DND-41 (cell line): Measurements from ENCODE around the gene FBLIM1.

Experiments
- ATAC-seq: fragments of 200-7000 bp; cut with Tn5 transposase; 3 replicates; pipeline ENCODE4 v1.9.1; 2021; ENCODE audit warnings: low read depth; ENCODE audit not compliant: insufficient read depth
- DNase-seq: peaks from one replicate; pipeline ENCODE4 v3.0.0-alpha.2; 2020
- H2AFZ ChIP-seq: 2 replicates; pipeline ENCODE4 v1.6.0; 2012; ENCODE audit warnings: low read depth, low read length
- H3K27ac ChIP-seq: 2 replicates; pipeline ENCODE4 v1.5.1; 2012; ENCODE audit warnings: low read length, inconsistent platforms
- H3K27me3 ChIP-seq: fragments of 200-600 bp; sonication (generic); 2 replicates; pipeline ENCODE4 v1.6.0; 2012; ENCODE audit warnings: low read length, mild to moderate bottlenecking, inconsistent platforms; ENCODE audit not compliant: insufficient read depth, poor library complexity
- H3K36me3 ChIP-seq: 2 replicates; pipeline ENCODE4 v1.5.1; 2012; ENCODE audit warnings: low read length, inconsistent platforms; ENCODE audit not compliant: insufficient read depth
- H3K4me1 ChIP-seq: 2 replicates; pipeline ENCODE4 v1.5.1; 2012; ENCODE audit warnings: mild to moderate bottlenecking, low read length; ENCODE audit not compliant: insufficient read depth
- H3K4me2 ChIP-seq: 2 replicates; pipeline ENCODE4 v1.6.0; 2012; ENCODE audit warnings: mild to moderate bottlenecking, moderate library complexity, low read length, inconsistent platforms; ENCODE audit not compliant: insufficient read depth
- H3K4me3 ChIP-seq, 2 experiments: fragments of 200-600 bp in 1 of 2; shearing (Covaris generic) in 1 of 2; 2 replicates each; pipeline ENCODE4 v1.5.1; 2012 to 2016; ENCODE audit warnings: inconsistent platforms in 2 of 2, low read length in 2 of 2, mild to moderate bottlenecking in 2 of 2, low read depth in 1 of 2, moderate library complexity in 1 of 2
- H3K79me2 ChIP-seq: 2 replicates; pipeline ENCODE4 v1.6.0; 2012; ENCODE audit warnings: low read length, inconsistent platforms; ENCODE audit not compliant: insufficient read depth
- H3K9ac ChIP-seq: 2 replicates; pipeline ENCODE4 v1.6.0; 2012; ENCODE audit warnings: low read depth, mild to moderate bottlenecking, inconsistent platforms, low read length, moderate library complexity
- H3K9me3 ChIP-seq: 2 replicates; pipeline ENCODE4 v1.5.1; 2012; ENCODE audit warnings: low read length, moderate library complexity, mild to moderate bottlenecking, inconsistent platforms; ENCODE audit not compliant: insufficient read depth, severe bottlenecking
- H4K20me1 ChIP-seq: 2 replicates; pipeline ENCODE4 v1.6.0; 2012; ENCODE audit warnings: low read length; ENCODE audit not compliant: insufficient read depth
- EZH2 ChIP-seq: IDR thresholded peaks from 3 replicates; pipeline ENCODE4 v1.6.1; 2012; ENCODE audit warnings: borderline replicate concordance, low read depth, mild to moderate bottlenecking, moderate library complexity, low read length, inconsistent platforms; ENCODE audit not compliant: severe bottlenecking
- TF ChIP-seq, protein P1 (sequence below): IDR thresholded peaks from 2 replicates; pipeline ENCODE4 v1.5.1; 2012; ENCODE audit warnings: borderline replicate concordance, low read length, moderate library complexity, mild to moderate bottlenecking; ENCODE audit not compliant: poor library complexity, severe bottlenecking; ENCODE audit errors: extremely low read depth

The FBLIM1 gene

DNA sequence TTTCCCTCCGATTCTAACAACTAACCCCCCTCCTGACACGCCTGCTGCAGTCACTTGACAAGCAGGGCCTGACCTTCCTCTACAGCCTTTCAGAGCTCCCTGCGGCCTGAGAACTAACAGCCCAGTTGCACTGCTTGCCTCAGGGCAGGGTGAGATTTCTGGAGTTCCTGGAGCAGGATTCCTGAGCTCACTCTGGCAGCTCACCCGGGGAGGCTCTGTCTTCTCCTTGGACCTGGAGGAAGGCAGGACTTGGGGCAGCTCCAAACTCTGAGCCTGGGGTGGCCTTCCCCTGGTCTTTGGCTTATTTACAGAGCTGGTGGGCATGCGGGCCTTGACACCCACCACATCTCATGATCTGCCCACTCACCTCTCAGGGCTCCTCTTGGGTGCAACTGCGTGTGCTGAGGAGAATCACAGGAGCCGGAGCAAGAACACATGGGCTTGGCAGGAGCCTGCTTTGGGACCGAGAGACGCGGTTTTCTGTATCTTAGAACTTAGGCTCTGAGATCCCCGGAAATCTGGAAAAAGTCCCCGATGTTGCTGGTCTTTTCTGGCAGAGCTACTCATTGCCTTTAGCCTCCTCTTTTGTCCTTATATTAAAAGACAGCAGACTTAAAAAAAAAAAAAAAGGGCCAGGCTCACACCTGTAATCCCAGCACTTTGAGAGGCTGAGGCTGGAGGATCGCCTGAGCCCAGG lies 35.6 kb upstream of the FBLIM1 start:
- no peak overlapping the region for H3K27ac ChIP-seq
- H3K4me2 ChIP-seq = no peak overlapping the region
- peaks cover 71% of the 10 kb centered on the region for H3K36me3 ChIP-seq
- no peak for ATAC-seq
- no peak overlapping the region for H2AFZ ChIP-seq
- H3K9ac ChIP-seq = no peak overlapping the region
- H3K4me1 ChIP-seq = no peaks in the 10 kb centered on the region
- H3K79me2 ChIP-seq = no peaks in the 10 kb centered on the region
- no peaks in the 10 kb centered on the region for H3K9me3 ChIP-seq
- H4K20me1 ChIP-seq = peaks cover under 1% of the 10 kb centered on the region; the same call in 1 of the 2 replicates
- TF ChIP-seq EZH2 = no peak
- TF ChIP-seq, protein P1, sequence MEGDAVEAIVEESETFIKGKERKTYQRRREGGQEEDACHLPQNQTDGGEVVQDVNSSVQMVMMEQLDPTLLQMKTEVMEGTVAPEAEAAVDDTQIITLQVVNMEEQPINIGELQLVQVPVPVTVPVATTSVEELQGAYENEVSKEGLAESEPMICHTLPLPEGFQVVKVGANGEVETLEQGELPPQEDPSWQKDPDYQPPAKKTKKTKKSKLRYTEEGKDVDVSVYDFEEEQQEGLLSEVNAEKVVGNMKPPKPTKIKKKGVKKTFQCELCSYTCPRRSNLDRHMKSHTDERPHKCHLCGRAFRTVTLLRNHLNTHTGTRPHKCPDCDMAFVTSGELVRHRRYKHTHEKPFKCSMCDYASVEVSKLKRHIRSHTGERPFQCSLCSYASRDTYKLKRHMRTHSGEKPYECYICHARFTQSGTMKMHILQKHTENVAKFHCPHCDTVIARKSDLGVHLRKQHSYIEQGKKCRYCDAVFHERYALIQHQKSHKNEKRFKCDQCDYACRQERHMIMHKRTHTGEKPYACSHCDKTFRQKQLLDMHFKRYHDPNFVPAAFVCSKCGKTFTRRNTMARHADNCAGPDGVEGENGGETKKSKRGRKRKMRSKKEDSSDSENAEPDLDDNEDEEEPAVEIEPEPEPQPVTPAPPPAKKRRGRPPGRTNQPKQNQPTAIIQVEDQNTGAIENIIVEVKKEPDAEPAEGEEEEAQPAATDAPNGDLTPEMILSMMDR = no peak
- H3K4me3 ChIP-seq = no peak overlapping the region
- DNase-seq = no peak
- no peaks in the 10 kb centered on the region for H3K27me3 ChIP-seq

DNA sequence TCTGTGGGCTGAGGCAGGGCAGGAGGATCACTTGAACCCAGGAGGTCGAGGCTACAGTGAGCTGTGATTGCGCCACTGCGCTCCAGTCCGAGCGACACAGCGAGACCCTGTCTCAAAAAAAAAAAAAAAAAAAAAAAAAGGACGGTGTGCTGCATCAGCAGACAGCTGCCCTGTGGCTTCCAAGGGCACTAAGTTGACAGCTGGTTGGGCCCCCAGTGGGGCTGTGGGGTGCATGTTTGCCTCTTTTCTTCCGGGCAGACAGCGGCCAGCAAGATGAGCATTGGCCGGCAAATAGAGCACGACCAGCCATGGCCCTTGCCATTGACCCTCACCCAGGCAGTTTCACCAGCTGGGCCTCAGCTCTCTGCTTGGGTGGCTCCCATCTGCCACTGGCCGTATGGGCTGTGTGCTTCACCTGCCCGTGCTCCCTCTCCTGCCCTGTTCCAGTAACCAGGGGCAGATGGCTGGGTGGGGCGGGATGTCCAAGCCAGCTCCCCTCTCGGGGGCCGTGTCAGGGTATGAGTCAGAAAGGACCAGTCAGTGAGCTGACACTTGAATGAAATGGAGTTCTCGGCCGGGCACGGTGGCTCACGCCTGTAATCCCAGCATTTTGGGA lies 34.9 kb upstream of the FBLIM1 start:
- Histone ChIP-seq H3K27ac (no peak overlapping the region), H3K9ac (no peak overlapping the region), H3K4me3 (no peak overlapping the region), H3K4me2 (no peak overlapping the region), H4K20me1 (peaks cover 3% of the 10 kb centered on the region; the same call in 1 of the 2 replicates), H3K4me1 (no peaks in the 10 kb centered on the region), H3K79me2 (no peaks in the 10 kb centered on the region), H3K36me3 (peaks cover 72% of the 10 kb centered on the region), H2AFZ (no peak overlapping the region), H3K27me3 (no peaks in the 10 kb centered on the region), H3K9me3 (no peaks in the 10 kb centered on the region)
- no peak for ATAC-seq
- TF ChIP-seq, protein P1 = no peak
- no peak for TF ChIP-seq EZH2
- DNase-seq = no peak

DNA sequence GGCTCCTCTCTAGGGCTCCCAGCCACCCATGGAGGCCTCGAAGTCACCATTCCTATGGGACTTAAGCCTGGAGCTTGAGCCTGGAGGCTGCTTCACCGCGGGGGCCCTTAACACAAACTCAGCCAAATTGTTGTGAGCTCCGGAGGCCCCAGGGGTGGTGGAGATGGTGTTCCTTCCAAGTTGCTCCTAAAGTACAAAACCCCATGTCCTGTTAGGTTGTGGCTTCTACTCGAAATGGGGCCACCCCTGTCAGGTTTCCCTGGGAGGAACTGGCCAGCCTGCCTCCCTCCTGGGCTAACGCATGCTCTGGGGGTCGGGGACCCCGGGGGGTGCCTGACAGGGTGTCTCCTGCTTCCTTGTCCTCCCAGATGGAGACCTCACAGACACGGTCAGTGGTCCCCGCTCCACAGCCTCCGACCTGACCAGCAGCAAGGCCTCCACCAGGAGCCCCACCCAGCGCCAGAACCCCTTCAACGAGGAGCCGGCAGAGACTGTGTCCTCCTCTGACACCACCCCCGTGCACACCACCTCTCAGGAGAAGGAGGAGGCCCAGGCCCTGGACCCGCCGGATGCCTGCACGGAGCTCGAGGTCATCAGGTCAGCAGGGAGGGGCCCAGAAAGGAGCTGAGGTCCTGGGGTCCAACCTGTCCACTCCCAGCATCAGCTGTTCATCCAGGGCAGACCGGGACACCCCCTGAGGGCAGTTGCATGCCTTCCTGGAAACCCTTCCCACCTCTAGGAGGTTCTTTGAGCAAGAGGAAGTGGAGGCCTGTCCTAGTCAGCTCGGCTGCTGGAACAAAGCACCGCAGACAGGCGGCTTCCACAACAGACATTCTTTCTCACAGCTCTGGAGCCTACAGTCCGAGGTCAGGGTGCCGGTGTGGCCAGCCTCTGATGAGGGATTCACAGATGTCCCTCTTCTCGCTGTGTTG lies 33.4 kb upstream of the FBLIM1 start:
- H3K9ac ChIP-seq = no peak overlapping the region
- H3K79me2 ChIP-seq = no peaks in the 10 kb centered on the region
- no peak overlapping the region for H3K27ac ChIP-seq
- no peaks in the 10 kb centered on the region for H3K4me1 ChIP-seq
- peaks cover 3% of the 10 kb centered on the region; the same call in 1 of the 2 replicates for H4K20me1 ChIP-seq
- no peak for ATAC-seq
- no peak for DNase-seq
- peaks cover 74% of the 10 kb centered on the region for H3K36me3 ChIP-seq
- no peaks in the 10 kb centered on the region for H3K27me3 ChIP-seq
- no peaks in the 10 kb centered on the region for H3K9me3 ChIP-seq
- H2AFZ ChIP-seq = no peak overlapping the region
- TF ChIP-seq, protein P1 = no peak
- TF ChIP-seq EZH2 = no peak
- no peak overlapping the region for H3K4me2 ChIP-seq
- no peak overlapping the region for H3K4me3 ChIP-seq
